ENCODE data around the gene THUMPD3.

- no peak for TF ChIP-seq CTCF (IDR thresholded peaks at IDR 0.05)
- no peak for TF ChIP-seq POLR2A (IDR thresholded peaks at IDR 0.05)
Measured at GRCh38 chr3:9435316-9435715, 72.5 kb downstream of the THUMPD3 start.

Measured in lower leg skin (tissue), 3 donors.